Measurements from ENCODE around the gene OSBPL2. TPM values are rescaled to one million over a fixed set of nuclear protein-coding genes. Genes with fewer than 3 reads are reported as not detected.

The OSBPL2 gene
- total RNA-seq, 2 experiments from 2014 or later: 52.8 to 54.4 TPM

DNA sequence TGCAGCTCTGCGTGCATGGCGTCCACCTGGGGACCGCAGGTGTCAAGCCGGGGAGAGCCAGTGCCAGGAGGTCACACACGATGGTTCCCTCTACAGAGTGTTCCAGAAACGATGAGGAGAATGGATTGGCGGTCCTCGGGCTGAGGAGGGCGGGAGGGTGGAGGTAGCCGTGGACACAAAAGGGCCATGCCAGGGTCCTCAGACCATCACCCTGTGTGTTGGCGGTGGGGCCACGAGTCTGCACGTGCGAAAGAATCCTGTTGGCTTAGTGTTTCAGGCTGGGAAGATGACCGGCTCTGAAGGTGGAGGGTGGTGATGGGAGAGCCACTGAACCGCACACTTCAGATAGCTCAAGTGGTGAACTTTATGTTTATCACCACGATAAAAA is 31.9 kb upstream of the OSBPL2 start:
- Mint-ChIP-seq H3K4me3 (no peak overlapping the region), H3K36me3 (ENCODE audit: low read depth) (peaks cover 18% of the 10 kb centered on the region), H3K4me1 (ENCODE audit: low read depth) (no peaks in the 10 kb centered on the region), H3K9me3 (no peaks in the 10 kb centered on the region), H3K27me3 (no peaks in the 10 kb centered on the region), H3K27ac (no peak overlapping the region)
- no peak overlapping the region for H3K4me3 ChIP-seq (ENCODE audit: low read length)
- peaks cover 8% of the 10 kb centered on the region for H3K36me3 ChIP-seq (ENCODE audit: insufficient read depth, low read length)
- no peak overlapping the region for H3K27ac ChIP-seq (ENCODE audit: low read depth in 1 of 2, low read length in 2 of 2)
- no peak for DNase-seq
- no peaks in the 10 kb centered on the region for H3K4me1 ChIP-seq (ENCODE audit: insufficient read depth, low read length)
- no peak for ATAC-seq (ENCODE audit: poor library complexity)
- ChIA-PET POLR2A (no interaction called here), CTCF (no interaction called here)
- peaks cover under 1 to 19% of the 10 kb centered on the region in 2 experiments for H3K27me3 ChIP-seq (ENCODE audit: control insufficient read depth in 1 of 2, insufficient read depth in 2 of 2, low read length in 2 of 2)
- peaks cover 0 to 18% of the 10 kb centered on the region in 2 experiments for H3K9me3 ChIP-seq (ENCODE audit: control insufficient read depth in 1 of 2, insufficient read depth in 1 of 2, low read length in 2 of 2)
- intact Hi-C loops (cut with DNase I, micrococcal nuclease): no loop called here
- TF ChIP-seq CTCF (IDR thresholded peaks at IDR 0.05): no peak

- Mint-ChIP-seq H3K4me3 (no peak overlapping the region), H3K4me1 (ENCODE audit: low read depth) (no peaks in the 10 kb centered on the region), H3K36me3 (ENCODE audit: low read depth) (peaks cover 6% of the 10 kb centered on the region), H3K27me3 (no peaks in the 10 kb centered on the region), H3K9me3 (no peaks in the 10 kb centered on the region), H3K27ac (no peak overlapping the region)
- H3K27ac ChIP-seq (ENCODE audit: low read depth in 1 of 2, low read length in 2 of 2): no peak overlapping the region
- no peaks in the 10 kb centered on the region for H3K36me3 ChIP-seq (ENCODE audit: insufficient read depth, low read length)
- no peak for DNase-seq
- ChIA-PET CTCF (no interaction called here), POLR2A (no interaction called here)
- intact Hi-C loops (cut with DNase I, micrococcal nuclease): no loop called here
- H3K27me3 ChIP-seq (ENCODE audit: control insufficient read depth in 1 of 2, insufficient read depth in 2 of 2, low read length in 2 of 2): peaks cover 8 to 23% of the 10 kb centered on the region in 2 experiments
- H3K9me3 ChIP-seq (ENCODE audit: control insufficient read depth in 1 of 2, insufficient read depth in 1 of 2, low read length in 2 of 2): peaks cover 0 to 29% of the 10 kb centered on the region in 2 experiments
- H3K4me3 ChIP-seq (ENCODE audit: low read length): no peak overlapping the region
- no peak for ATAC-seq (ENCODE audit: poor library complexity)
- H3K4me1 ChIP-seq (ENCODE audit: insufficient read depth, low read length): no peaks in the 10 kb centered on the region
- no peak for TF ChIP-seq CTCF (IDR thresholded peaks at IDR 0.05)
Observed at GRCh38 chr20:62208061-62208794, 30.1 kb upstream of the OSBPL2 start.

GRCh38 chr20:62208795-62209755 is 29.2 kb upstream of the OSBPL2 start:
- H3K4me3 ChIP-seq (ENCODE audit: low read length): no peak overlapping the region
- no peaks in the 10 kb centered on the region for H3K36me3 Mint-ChIP-seq (ENCODE audit: low read depth)
- H3K9me3 Mint-ChIP-seq: no peaks in the 10 kb centered on the region
- H3K36me3 ChIP-seq (ENCODE audit: insufficient read depth, low read length): no peaks in the 10 kb centered on the region
- ATAC-seq (ENCODE audit: poor library complexity) (no peak), DNase-seq (no peak)
- ChIA-PET CTCF (no interaction called here), POLR2A (no interaction called here)
- no peaks in the 10 kb centered on the region for H3K27me3 Mint-ChIP-seq
- no peaks in the 10 kb centered on the region for H3K4me1 ChIP-seq (ENCODE audit: insufficient read depth, low read length)
- H3K27ac ChIP-seq (ENCODE audit: low read depth in 1 of 2, low read length in 2 of 2): no peak overlapping the region
- H3K27me3 ChIP-seq (ENCODE audit: control insufficient read depth in 1 of 2, insufficient read depth in 2 of 2, low read length in 2 of 2): peaks cover 9 to 23% of the 10 kb centered on the region in 2 experiments
- no peak overlapping the region for H3K27ac Mint-ChIP-seq
- H3K4me1 Mint-ChIP-seq (ENCODE audit: low read depth): no peaks in the 10 kb centered on the region
- intact Hi-C loops (cut with DNase I, micrococcal nuclease): no loop called here
- H3K4me3 Mint-ChIP-seq: no peak overlapping the region
- TF ChIP-seq CTCF (IDR thresholded peaks at IDR 0.05): no peak
- H3K9me3 ChIP-seq (ENCODE audit: control insufficient read depth in 1 of 2, insufficient read depth in 1 of 2, low read length in 2 of 2): peaks cover 0 to 30% of the 10 kb centered on the region in 2 experiments
